Osteoblast (primary cell): Measurements from ENCODE around the gene TMEM60. TPM values are rescaled to one million over a fixed set of nuclear protein-coding genes. Genes with fewer than 3 reads are reported as not detected.

Source experiments
- DNase-seq: peaks from one replicate; pipeline ENCODE4 v3.0.0; 2011; ENCODE audit warnings: low spot score, mixed read lengths; ENCODE audit not compliant: insufficient read length; ENCODE audit errors: missing footprints
- H2AFZ ChIP-seq: 2 replicates; pipeline ENCODE4 v1.6.0; 2011; ENCODE audit warnings: mild to moderate bottlenecking, low read length
- H3K27ac ChIP-seq: 2 replicates; pipeline ENCODE4 v1.5.1; 2011; ENCODE audit warnings: mild to moderate bottlenecking, low read depth, low read length, moderate library complexity
- H3K27me3 ChIP-seq: 2 replicates; pipeline ENCODE4 v1.6.0; 2012; ENCODE audit warnings: mild to moderate bottlenecking, control low read depth, inconsistent platforms, low read length, moderate library complexity; ENCODE audit not compliant: insufficient read depth
- H3K36me3 ChIP-seq: 2 replicates; pipeline ENCODE4 v1.5.1; 2011; ENCODE audit warnings: mild to moderate bottlenecking, low read length, control low read depth, moderate library complexity; ENCODE audit not compliant: insufficient read depth
- H3K4me1 ChIP-seq: 2 replicates; pipeline ENCODE4 v1.5.1; 2011; ENCODE audit warnings: mild to moderate bottlenecking, low read length, control low read depth, moderate library complexity; ENCODE audit not compliant: insufficient read depth
- H3K4me2 ChIP-seq: 2 replicates; pipeline ENCODE4 v1.6.0; 2011; ENCODE audit warnings: mild to moderate bottlenecking, low read length; ENCODE audit not compliant: insufficient read depth
- H3K4me3 ChIP-seq: fragments of 200-600 bp; sonication (generic); 3 replicates; pipeline ENCODE4 v1.5.1; 2012; ENCODE audit warnings: mild to moderate bottlenecking, low read length, inconsistent platforms; ENCODE audit not compliant: insufficient read depth
- H3K79me2 ChIP-seq: 2 replicates; pipeline ENCODE4 v1.6.0; 2012; ENCODE audit warnings: mild to moderate bottlenecking, low read length, control low read depth, inconsistent platforms; ENCODE audit not compliant: insufficient read depth
- H3K9me3 ChIP-seq: 2 replicates; pipeline ENCODE4 v1.5.1; 2011; ENCODE audit warnings: low read depth, low read length, control low read depth
- H4K20me1 ChIP-seq: 2 replicates; pipeline ENCODE4 v1.6.0; 2012; ENCODE audit warnings: mild to moderate bottlenecking, low read length, control low read depth; ENCODE audit not compliant: insufficient read depth
- total RNA-seq: library from RNA; depleted of rRNA; stranded (reverse); fragments of >200 nt; gene quantifications from 2 replicates; pipeline ENCODE4 v1.2.3, GENCODE V29; 2012
- TF ChIP-seq, protein P1 (sequence below): IDR thresholded peaks from 2 replicates; pipeline ENCODE4 v1.5.1; 2011; ENCODE audit warnings: mild to moderate bottlenecking, low read depth, low read length, moderate library complexity; ENCODE audit errors: extremely low read depth

Gene TMEM60
- total RNA-seq, 1 donor: 20.3 TPM

GRCh38 chr7:77760809-77761453 is 37.3 kb downstream of the TMEM60 start:
- Histone ChIP-seq H3K4me1 (peaks cover 3% of the 10 kb centered on the region), H4K20me1 (no peaks in the 10 kb centered on the region), H3K9me3 (no peaks in the 10 kb centered on the region), H3K4me2 (no peak overlapping the region), H3K4me3 (no peak overlapping the region), H2AFZ (no peak overlapping the region), H3K27ac (no peak overlapping the region), H3K79me2 (peaks cover 32% of the 10 kb centered on the region), H3K36me3 (no peaks in the 10 kb centered on the region), H3K27me3 (no peaks in the 10 kb centered on the region)
- TF ChIP-seq, protein P1, sequence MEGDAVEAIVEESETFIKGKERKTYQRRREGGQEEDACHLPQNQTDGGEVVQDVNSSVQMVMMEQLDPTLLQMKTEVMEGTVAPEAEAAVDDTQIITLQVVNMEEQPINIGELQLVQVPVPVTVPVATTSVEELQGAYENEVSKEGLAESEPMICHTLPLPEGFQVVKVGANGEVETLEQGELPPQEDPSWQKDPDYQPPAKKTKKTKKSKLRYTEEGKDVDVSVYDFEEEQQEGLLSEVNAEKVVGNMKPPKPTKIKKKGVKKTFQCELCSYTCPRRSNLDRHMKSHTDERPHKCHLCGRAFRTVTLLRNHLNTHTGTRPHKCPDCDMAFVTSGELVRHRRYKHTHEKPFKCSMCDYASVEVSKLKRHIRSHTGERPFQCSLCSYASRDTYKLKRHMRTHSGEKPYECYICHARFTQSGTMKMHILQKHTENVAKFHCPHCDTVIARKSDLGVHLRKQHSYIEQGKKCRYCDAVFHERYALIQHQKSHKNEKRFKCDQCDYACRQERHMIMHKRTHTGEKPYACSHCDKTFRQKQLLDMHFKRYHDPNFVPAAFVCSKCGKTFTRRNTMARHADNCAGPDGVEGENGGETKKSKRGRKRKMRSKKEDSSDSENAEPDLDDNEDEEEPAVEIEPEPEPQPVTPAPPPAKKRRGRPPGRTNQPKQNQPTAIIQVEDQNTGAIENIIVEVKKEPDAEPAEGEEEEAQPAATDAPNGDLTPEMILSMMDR: no peak
- no peak for DNase-seq

DNA sequence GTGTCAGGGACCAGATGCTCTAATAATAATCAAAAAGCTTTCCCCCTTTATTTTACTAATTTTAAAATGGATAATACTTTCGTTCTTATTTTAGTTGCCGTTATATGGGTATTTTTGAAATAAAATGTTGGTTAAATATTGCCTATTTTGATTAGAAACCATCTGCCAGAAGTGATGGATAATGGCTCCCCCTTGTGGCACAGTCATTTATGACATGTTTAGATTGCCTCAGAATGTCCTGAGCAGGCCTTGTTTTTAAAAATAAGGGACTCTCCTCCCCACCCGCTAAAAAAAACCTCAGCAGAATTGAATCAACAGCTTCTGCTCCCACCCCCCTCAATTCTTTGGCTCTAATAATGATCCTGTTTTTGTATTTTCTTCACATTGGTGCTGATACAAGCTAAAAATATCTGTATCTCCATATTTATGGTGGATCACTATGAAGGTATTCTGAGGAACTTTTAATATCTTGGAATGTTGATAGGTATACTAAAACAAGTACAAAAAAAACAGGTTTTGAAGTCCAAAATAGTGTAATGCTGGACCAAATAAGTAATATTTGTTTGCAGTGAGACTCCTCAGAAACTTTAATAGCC is 38.8 kb downstream of the TMEM60 start:
- no peak for DNase-seq
- Histone ChIP-seq H3K27me3 (no peaks in the 10 kb centered on the region), H3K4me1 (no peaks in the 10 kb centered on the region), H3K36me3 (no peaks in the 10 kb centered on the region), H3K4me3 (peak overlapping the region; percentile 45), H2AFZ (peak overlapping the region; percentile 32), H3K9me3 (no peaks in the 10 kb centered on the region), H3K79me2 (peaks cover 38% of the 10 kb centered on the region), H3K4me2 (peak overlapping the region; percentile 75), H3K27ac (peak overlapping the region; percentile 24), H4K20me1 (no peaks in the 10 kb centered on the region)
- TF ChIP-seq, protein P1: peak; percentile 81

GRCh38 chr7:77757589-77757988 is 40.6 kb downstream of the TMEM60 start:
- H2AFZ ChIP-seq: no peak overlapping the region
- H4K20me1 ChIP-seq: no peaks in the 10 kb centered on the region
- TF ChIP-seq, protein P1: no peak
- H3K4me1 ChIP-seq: no peaks in the 10 kb centered on the region
- H3K4me2 ChIP-seq: no peak overlapping the region
- H3K4me3 ChIP-seq: no peak overlapping the region
- H3K27ac ChIP-seq: no peak overlapping the region
- H3K27me3 ChIP-seq: no peaks in the 10 kb centered on the region
- H3K9me3 ChIP-seq: no peaks in the 10 kb centered on the region
- no peaks in the 10 kb centered on the region for H3K36me3 ChIP-seq
- no peak for DNase-seq
- H3K79me2 ChIP-seq: peaks cover 40% of the 10 kb centered on the region

- Histone ChIP-seq H3K27ac (no peak overlapping the region), H3K9me3 (no peaks in the 10 kb centered on the region), H3K79me2 (peaks cover 29% of the 10 kb centered on the region), H2AFZ (no peak overlapping the region), H3K27me3 (no peaks in the 10 kb centered on the region), H4K20me1 (no peaks in the 10 kb centered on the region), H3K4me1 (no peaks in the 10 kb centered on the region), H3K36me3 (peaks cover 5% of the 10 kb centered on the region), H3K4me2 (no peak overlapping the region), H3K4me3 (no peak overlapping the region)
- TF ChIP-seq, protein P1: no peak
- peak; percentile 8 for DNase-seq
These were observed 45.1 kb downstream of the TMEM60 start for GRCh38 chr7:77753173-77753572.
